Astrocyte (in vitro differentiated cells and primary cell): ENCODE measurements around the gene PRKG1.

ENCODE experiments used
- EZH2 ChIP-seq: IDR thresholded peaks from 2 replicates; pipeline ENCODE4 v1.6.1; 2012; ENCODE audit warnings: mild to moderate bottlenecking, low read length, inconsistent platforms; ENCODE audit not compliant: insufficient read depth
- TF ChIP-seq, protein P1 (sequence below): IDR thresholded peaks from 2 replicates; pipeline ENCODE4 v1.5.1; 2011; ENCODE audit warnings: low read depth, mild to moderate bottlenecking, inconsistent platforms, low read length, moderate library complexity; ENCODE audit not compliant: insufficient read depth

DNA sequence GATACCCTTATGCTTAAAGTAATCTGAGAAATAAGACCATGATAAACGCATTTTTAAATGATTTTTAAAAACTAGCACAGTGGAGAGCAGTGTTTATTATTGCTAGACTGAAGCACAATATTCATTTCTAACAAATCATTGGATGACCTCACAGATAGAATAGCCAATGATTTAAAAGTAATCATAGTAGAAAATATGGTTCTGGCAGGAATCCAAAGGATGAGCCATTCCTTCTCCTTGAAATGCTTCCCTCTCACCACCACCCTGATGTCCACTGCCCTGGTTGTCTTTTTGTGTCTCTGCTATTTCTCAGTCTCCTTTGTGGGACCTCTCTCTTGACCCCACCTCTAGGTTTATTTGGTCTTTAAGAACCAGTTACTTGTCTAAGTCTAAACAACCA lies 64.9 kb downstream of the PRKG1 start:
- TF ChIP-seq EZH2, result no peak
- TF ChIP-seq, protein P1, sequence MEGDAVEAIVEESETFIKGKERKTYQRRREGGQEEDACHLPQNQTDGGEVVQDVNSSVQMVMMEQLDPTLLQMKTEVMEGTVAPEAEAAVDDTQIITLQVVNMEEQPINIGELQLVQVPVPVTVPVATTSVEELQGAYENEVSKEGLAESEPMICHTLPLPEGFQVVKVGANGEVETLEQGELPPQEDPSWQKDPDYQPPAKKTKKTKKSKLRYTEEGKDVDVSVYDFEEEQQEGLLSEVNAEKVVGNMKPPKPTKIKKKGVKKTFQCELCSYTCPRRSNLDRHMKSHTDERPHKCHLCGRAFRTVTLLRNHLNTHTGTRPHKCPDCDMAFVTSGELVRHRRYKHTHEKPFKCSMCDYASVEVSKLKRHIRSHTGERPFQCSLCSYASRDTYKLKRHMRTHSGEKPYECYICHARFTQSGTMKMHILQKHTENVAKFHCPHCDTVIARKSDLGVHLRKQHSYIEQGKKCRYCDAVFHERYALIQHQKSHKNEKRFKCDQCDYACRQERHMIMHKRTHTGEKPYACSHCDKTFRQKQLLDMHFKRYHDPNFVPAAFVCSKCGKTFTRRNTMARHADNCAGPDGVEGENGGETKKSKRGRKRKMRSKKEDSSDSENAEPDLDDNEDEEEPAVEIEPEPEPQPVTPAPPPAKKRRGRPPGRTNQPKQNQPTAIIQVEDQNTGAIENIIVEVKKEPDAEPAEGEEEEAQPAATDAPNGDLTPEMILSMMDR, result no peak
